PC-3 (cell line): ENCODE measurements around the gene SERPINA4.

Source experiments
- CTCF ChIP-seq: fragments of 300-600 bp; sonication (generic); conservative IDR thresholded peaks from 2 replicates; pipeline ENCODE4 v1.5.1; 2017; ENCODE audit warnings: antibody characterized with exemption, low read depth, mild to moderate bottlenecking, low read length
- EZH2 ChIP-seq: fragments of 300-600 bp; sonication (generic); IDR thresholded peaks from one replicate; pipeline ENCODE4 v1.6.1; 2017; ENCODE audit warnings: antibody characterized with exemption, mild to moderate bottlenecking, low read length; ENCODE audit not compliant: unreplicated experiment

DNA sequence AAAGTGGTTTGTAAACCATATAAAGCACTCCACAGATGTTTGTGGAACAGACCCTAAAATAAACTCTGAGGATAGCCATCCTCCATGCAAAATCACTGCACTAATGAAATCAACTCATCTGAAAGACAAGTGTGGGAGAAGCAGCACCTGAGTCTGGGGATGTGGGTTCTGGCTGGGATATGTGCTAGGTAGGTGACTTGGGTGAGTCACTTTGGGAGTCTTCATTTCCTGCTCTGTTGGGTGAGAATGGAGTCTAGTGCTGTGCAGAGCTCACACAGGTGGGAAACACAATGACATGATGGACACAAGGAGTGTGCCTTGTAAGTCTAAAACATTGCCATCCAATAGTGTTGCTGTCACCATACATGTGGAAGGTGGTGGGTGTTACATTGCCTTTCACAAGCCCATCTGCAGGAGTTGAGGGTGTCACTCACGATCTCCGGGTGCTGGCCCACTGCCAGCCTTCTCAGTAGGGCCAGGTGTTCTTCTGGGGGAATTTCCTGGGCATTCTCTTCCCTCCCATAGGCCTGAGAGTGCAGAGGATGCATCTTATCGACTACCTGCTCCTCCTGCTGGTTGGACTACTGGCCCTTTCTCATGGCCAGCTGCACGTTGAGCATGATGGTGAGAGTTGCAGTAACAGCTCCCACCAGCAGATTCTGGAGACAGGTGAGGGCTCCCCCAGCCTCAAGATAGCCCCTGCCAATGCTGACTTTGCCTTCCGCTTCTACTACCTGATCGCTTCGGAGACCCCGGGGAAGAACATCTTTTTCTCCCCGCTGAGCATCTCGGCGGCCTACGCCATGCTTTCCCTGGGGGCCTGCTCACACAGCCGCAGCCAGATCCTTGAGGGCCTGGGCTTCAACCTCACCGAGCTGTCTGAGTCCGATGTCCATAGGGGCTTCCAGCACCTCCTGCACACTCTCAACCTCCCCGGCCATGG, 2.0 kb downstream of the SERPINA4 start:
- no peak for TF ChIP-seq CTCF
- no peak for TF ChIP-seq EZH2
